ENCODE data around the gene AXIN1.

The AXIN1 gene

GRCh38 chr16:275786-276232 is 76.7 kb downstream of the AXIN1 start, which contains the start of gene RGS11:
RGS11 (minus strand) TSS chr16:275944; CDS start chr16:275911, 33 bp downstream.
- TF ChIP-seq CTCF (IDR thresholded peaks at IDR 0.05; ENCODE audit: insufficient read depth, low read depth, low read length, missing control alignments), result no peak
- H3K4me3 ChIP-seq (ENCODE audit: low read length), result peak within 1 kb of the TSS; percentile 16
- DNase-seq (ENCODE audit: low read depth), result no peak

GRCh38 chr16:275041-275641 is 77.4 kb downstream of the AXIN1 start:
- DNase-seq (ENCODE audit: low read depth), result no peak
- TF ChIP-seq CTCF (IDR thresholded peaks at IDR 0.05; ENCODE audit: insufficient read depth, low read depth, low read length, missing control alignments), result no peak
- peak overlapping the region; percentile 16 for H3K4me3 ChIP-seq (ENCODE audit: low read length)

GRCh38 chr16:273547-274421 is 78.7 kb downstream of the AXIN1 start:
- DNase-seq (ENCODE audit: low read depth), result peak; percentile 22
- no peak for TF ChIP-seq CTCF (IDR thresholded peaks at IDR 0.05; ENCODE audit: insufficient read depth, low read depth, low read length, missing control alignments)
- H3K4me3 ChIP-seq (ENCODE audit: low read length), result no peak overlapping the region

- H3K4me3 ChIP-seq (ENCODE audit: low read length), result no peak overlapping the region
These were observed 79.6 kb downstream of the AXIN1 start for GRCh38 chr16:272633-273546.

GRCh38 chr16:270381-271255 is 81.9 kb downstream of the AXIN1 start:
- no peak for TF ChIP-seq CTCF (IDR thresholded peaks at IDR 0.05; ENCODE audit: insufficient read depth, low read depth, low read length, missing control alignments)
- H3K4me3 ChIP-seq (ENCODE audit: low read length), result no peak overlapping the region
- DNase-seq (ENCODE audit: low read depth), result no peak

More at GRCh38 chr16:272633-273546, 79.6 kb downstream of the AXIN1 start:
- TF ChIP-seq CTCF (IDR thresholded peaks at IDR 0.05; ENCODE audit: insufficient read depth, low read depth, low read length, missing control alignments), result no peak
- DNase-seq (ENCODE audit: low read depth), result no peak

Measured in epithelial cell of esophagus (primary cell).